IPS-18a (cell line): ENCODE data around the gene EYA2.

ENCODE experiments used
- H3K27ac ChIP-seq: one replicate; pipeline ENCODE4 v1.5.1; 2013; ENCODE audit warnings: low read length
- H3K27me3 ChIP-seq: one replicate; pipeline ENCODE4 v1.6.1; 2013; ENCODE audit warnings: mild to moderate bottlenecking, low read length; ENCODE audit not compliant: control insufficient read depth, insufficient read depth
- H3K36me3 ChIP-seq: one replicate; pipeline ENCODE4 v1.6.1; 2013; ENCODE audit warnings: low read depth, low read length; ENCODE audit not compliant: control insufficient read depth
- H3K4me1 ChIP-seq: one replicate; pipeline ENCODE4 v1.6.1; 2013; ENCODE audit warnings: low read depth, low read length; ENCODE audit not compliant: control insufficient read depth
- H3K4me3 ChIP-seq: one replicate; pipeline ENCODE4 v1.5.1; 2013; ENCODE audit warnings: low read length
- H3K9ac ChIP-seq: one replicate; pipeline ENCODE4 v1.6.1; 2013; ENCODE audit warnings: mild to moderate bottlenecking, low read length, moderate library complexity
- H3K9me3 ChIP-seq: one replicate; pipeline ENCODE4 v1.6.1; 2013; ENCODE audit warnings: low read depth, low read length; ENCODE audit not compliant: control insufficient read depth

EYA2 gene

DNA sequence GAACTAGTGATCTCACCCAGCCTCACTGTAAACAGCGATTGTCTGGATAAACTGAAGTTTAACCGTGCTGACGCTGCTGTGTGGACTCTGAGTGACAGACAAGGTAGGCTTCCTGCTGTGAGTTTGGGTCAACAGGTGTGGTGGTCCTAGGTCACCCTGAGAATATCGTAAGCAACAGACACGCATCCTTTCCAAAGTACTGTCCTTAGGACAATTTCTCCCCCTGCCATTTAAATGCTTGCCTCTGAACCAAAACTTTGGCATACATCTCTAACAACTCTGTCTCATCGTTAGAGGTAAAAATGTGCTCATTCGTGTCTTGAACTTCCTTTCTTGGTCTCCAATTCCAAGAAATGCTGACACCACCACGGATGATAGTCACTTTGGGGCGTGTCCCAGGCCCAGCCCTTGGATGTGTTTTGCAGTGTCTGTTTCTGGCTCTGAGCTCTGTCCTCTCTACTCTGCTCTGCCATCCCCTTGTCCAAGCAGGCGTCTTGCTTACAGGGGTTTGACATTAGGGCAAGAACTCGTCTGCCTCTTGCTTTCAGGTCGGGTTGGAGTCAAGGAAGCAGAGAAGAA is 95.5 kb downstream of the EYA2 start:
- Histone ChIP-seq H3K27me3 (no peaks in the 10 kb centered on the region), H3K9me3 (no peaks in the 10 kb centered on the region), H3K4me3 (no peak overlapping the region), H3K9ac (no peak overlapping the region), H3K27ac (no peak overlapping the region), H3K4me1 (peaks cover 26% of the 10 kb centered on the region), H3K36me3 (no peaks in the 10 kb centered on the region)

DNA sequence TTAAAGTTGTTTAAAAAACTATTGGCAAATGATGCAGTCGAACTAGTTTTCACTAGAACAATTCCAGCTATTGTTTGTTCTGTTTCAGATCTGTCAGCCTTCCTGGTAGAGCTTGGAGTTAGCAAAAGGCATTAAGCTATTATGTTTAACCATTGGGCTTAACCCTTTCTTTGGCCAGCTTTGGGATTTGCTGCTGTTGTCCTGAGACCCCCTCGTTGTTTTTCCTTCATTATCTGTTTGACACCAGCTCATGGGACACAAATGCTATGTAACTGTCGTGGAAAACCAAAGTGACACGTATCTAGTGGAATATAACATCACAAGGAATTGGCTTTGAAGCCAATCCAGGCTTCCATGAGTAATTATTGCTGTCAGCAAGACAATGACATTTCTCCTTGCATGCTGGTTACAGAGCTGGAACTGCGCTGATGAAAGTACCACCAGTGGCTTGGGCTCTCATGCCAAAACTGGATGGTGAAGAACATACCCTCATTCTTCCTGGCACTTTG is 96.0 kb downstream of the EYA2 start:
- no peaks in the 10 kb centered on the region for H3K36me3 ChIP-seq
- no peaks in the 10 kb centered on the region for H3K9me3 ChIP-seq
- H3K27me3 ChIP-seq, result no peaks in the 10 kb centered on the region
- H3K4me1 ChIP-seq, result peaks cover 28% of the 10 kb centered on the region
- H3K4me3 ChIP-seq, result no peak overlapping the region
- H3K9ac ChIP-seq, result no peak overlapping the region
- H3K27ac ChIP-seq, result no peak overlapping the region

DNA sequence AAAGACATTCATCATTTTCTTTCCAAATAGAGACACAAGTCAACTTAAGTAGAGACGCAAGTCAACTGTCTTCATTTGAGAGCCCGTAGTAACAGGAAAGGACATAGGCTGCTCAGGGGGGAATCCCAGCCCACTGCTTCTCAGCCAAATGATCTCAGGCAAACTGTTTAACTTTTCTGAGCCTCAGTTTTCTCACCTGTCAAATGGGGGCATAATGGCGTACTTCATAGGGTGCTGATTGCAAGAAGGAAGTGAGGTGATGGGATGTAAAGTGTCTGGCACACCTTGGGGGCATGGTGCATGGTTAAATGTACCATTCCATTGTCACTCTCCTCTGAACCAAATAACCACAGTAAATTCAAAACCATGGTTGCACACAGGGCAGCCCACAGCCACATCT is 96.5 kb downstream of the EYA2 start:
- Histone ChIP-seq H3K4me3 (no peak overlapping the region), H3K27me3 (no peaks in the 10 kb centered on the region), H3K36me3 (no peaks in the 10 kb centered on the region), H3K9ac (no peak overlapping the region), H3K9me3 (no peaks in the 10 kb centered on the region), H3K27ac (no peak overlapping the region), H3K4me1 (peaks cover 28% of the 10 kb centered on the region)

DNA sequence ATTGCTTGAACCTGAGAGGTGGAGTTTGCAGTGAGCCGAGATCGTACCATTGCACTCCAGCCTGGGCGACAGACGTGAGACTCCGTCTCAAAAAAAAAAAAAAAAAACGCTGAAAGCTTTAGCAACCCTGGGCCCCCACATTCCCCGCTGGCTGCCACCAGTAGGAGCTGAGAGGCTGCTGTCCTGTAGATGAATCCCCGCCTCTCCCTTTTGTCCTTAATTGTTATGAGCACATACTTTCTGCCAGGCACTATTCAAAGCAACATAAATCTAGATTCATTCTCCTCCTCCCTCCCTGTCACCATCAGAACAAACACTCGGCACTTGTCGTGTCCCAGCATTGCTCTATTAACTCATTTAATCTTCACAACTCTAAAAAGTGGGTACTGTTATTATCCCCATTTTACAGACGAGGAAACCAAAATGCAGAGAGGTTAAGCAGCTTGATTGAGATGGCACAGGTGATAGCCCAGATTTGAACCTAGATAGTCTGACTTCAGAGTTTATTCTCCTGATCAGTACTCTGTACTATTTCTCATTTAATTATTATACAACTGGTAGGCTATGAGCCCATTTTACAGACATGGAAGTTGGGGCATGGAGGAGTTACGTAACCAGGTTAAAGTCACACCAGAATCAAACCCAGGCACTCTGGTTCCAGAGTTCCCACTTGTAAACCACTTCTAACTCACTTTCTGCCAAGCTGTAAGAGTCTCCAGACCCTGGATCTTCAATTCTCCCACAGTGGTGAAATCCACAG is 97.4 kb downstream of the EYA2 start:
- no peak overlapping the region for H3K4me3 ChIP-seq
- peaks cover 28% of the 10 kb centered on the region for H3K4me1 ChIP-seq
- H3K36me3 ChIP-seq, result no peaks in the 10 kb centered on the region
- H3K9ac ChIP-seq, result no peak overlapping the region
- H3K27ac ChIP-seq, result no peak overlapping the region
- no peaks in the 10 kb centered on the region for H3K9me3 ChIP-seq
- H3K27me3 ChIP-seq, result no peaks in the 10 kb centered on the region

DNA sequence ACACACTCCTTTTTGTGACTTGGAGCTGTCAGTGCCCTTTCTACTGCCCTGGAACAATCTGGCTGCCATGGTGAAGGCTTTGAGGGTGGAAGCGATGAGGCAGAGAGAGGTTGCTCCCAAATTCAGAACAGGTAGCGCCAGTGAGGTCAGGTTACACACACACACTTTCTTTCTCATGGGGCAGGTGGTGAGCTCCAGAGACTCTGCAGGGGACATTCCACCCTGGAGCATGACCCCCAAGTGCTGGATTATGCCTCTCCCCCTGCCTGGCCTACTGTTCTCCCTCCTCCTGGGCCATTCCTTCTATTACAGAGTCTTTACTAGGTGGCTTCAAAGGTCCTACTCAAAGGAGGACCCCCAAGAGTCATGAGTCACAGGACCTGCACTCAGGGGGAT is 98.0 kb downstream of the EYA2 start:
- H3K4me3 ChIP-seq, result no peak overlapping the region
- H3K36me3 ChIP-seq, result no peaks in the 10 kb centered on the region
- H3K9me3 ChIP-seq, result no peaks in the 10 kb centered on the region
- peaks cover 28% of the 10 kb centered on the region for H3K4me1 ChIP-seq
- no peaks in the 10 kb centered on the region for H3K27me3 ChIP-seq
- no peak overlapping the region for H3K27ac ChIP-seq
- no peak overlapping the region for H3K9ac ChIP-seq

DNA sequence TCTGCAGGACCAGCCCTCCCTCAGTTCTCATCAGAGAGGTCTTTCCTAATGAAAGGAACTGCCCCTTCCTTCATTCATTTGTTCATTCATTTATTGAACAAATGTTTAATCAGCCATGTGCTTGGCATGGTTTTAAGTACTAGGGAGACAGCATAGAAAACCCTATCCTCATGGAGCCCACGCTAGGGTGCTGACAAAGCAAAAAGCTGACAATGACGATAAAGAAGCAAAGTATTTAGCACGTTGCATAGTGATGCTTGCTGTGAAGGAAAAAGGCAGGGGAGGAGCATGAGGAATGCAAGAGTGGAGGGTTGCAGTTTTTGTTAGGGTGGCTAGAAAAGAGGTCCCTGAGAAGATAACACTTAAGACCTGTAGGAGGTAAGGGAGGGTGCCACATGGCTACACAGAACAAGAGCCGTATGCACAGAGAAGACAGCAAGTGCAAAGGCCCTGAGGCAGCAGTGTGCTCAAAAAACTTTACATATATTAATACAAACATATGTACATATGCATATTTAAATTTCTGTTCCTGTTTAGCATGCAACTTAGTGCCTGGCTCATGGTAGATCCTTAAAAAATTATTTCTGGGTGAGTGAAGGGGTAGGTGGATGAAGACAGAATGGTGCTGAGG is 98.9 kb downstream of the EYA2 start:
- Histone ChIP-seq H3K4me1 (peaks cover 31% of the 10 kb centered on the region), H3K4me3 (no peak overlapping the region), H3K9ac (no peak overlapping the region), H3K27ac (no peak overlapping the region), H3K36me3 (no peaks in the 10 kb centered on the region), H3K27me3 (no peaks in the 10 kb centered on the region), H3K9me3 (no peaks in the 10 kb centered on the region)

DNA sequence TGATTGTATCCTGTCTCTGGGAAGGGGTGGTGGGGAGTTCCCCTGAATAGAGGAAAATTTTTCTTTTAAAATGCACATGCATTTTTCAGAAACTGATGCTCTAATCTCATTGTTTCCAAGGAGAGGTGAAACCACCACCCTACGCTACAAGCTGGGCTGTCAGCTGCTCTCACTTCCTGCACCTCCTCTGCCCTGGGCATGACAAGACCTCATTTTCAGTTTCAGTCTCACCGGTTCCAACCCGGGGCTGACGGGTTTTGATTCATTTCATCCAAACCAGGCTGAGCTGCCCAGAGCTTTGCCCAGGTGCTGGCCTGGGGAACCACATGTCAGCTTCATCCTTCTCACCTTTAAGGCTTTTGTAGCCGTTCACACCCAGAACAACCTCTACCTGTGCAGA is 99.7 kb downstream of the EYA2 start:
- H3K9me3 ChIP-seq, result no peaks in the 10 kb centered on the region
- no peak overlapping the region for H3K27ac ChIP-seq
- H3K27me3 ChIP-seq, result no peaks in the 10 kb centered on the region
- H3K9ac ChIP-seq, result no peak overlapping the region
- peaks cover 37% of the 10 kb centered on the region for H3K4me1 ChIP-seq
- no peaks in the 10 kb centered on the region for H3K36me3 ChIP-seq
- H3K4me3 ChIP-seq, result no peak overlapping the region

DNA sequence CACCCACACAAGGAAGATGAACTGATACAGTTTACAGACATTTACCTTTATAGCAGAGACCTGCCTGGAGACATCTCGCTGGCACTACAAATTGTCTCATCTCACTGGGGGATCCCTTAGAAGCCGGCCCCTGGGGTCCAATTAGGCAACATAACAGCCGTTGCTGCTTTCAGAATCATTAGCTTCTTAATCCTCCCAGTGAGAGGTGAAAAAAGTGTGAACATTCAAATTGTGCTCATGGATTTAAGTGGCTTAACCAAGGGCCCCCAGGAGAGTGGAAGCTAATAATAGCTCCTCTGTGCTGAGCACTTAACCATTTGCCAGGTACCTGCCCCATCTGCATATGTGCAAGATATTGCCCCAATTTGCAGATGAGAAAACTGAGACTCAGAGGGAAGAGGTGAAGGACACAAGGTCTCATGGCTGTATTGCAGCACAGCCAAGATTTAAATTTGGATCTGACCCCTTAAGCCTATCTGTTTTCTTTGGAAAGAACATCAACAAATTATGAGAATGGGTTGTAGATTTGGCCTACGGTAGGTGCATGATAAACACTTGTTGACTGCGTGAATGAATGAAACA is 101.0 kb downstream of the EYA2 start:
- no peaks in the 10 kb centered on the region for H3K27me3 ChIP-seq
- H3K4me3 ChIP-seq, result no peak overlapping the region
- no peak overlapping the region for H3K27ac ChIP-seq
- no peak overlapping the region for H3K9ac ChIP-seq
- H3K4me1 ChIP-seq, result peaks cover 27% of the 10 kb centered on the region
- no peaks in the 10 kb centered on the region for H3K36me3 ChIP-seq
- no peaks in the 10 kb centered on the region for H3K9me3 ChIP-seq

DNA sequence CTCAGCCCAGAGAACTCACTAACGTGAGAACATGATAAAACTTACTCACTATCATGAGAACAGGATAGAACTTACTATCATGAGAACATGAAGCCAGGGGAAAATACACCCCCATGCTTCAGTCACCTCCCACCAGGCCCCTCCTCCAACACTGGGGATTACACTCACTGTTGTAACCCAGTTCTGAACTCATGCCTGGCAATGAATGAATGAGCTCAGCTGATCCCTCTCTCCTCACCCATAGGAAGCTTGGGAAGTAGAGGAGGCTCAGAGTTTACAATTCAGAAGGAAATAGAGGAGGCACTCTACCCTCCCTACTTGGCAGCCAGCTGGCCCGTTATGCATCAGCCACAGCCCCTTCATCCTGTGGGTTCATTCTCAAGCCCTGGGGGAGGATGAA is 102.5 kb downstream of the EYA2 start:
- H3K27me3 ChIP-seq, result no peaks in the 10 kb centered on the region

DNA sequence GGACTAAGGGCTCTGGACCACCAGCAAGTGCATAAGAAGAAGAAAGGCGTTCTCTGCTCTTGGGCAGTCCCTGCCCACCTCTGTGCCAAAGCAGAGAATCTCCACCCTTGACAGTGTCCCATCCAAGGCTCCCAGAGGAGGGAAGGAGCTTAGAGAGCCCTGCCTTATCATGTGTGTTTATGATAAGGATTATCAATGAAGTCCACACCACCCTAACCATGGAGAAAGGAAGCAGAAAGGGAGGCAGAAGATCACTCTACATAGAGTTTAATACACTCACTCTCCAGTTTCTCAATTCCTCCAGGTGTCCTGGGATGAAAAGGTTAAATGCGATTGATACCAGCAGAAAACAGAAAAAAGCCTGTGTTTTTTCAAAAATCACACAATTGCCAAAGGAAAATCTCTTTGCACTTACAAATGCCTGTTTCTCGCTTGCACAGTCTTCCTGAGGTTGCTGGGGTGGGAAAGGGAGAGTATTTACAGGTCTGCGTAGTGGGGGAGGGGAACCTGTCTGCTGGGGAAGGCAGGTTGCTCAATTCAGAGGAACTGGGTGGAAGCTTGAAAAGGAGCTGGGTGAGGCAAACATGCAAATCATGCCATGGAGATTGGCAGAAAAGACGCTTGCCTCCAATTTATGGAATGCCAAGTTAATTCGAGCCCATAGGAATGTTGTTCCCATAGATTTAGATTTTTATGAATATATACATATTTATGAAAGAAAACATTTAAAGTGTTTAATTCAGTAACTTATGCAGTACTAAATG is 104.0 kb downstream of the EYA2 start:
- Histone ChIP-seq H3K36me3 (no peaks in the 10 kb centered on the region), H3K27ac (no peak overlapping the region), H3K9me3 (no peaks in the 10 kb centered on the region), H3K27me3 (no peaks in the 10 kb centered on the region), H3K4me1 (peaks cover 11% of the 10 kb centered on the region), H3K4me3 (peak overlapping the region; percentile 22), H3K9ac (no peak overlapping the region)

More for the DNA sequence above, 102.5 kb downstream of the EYA2 start:
- no peak overlapping the region for H3K27ac ChIP-seq
- H3K9me3 ChIP-seq, result no peaks in the 10 kb centered on the region
- H3K4me1 ChIP-seq, result peaks cover 19% of the 10 kb centered on the region
- no peaks in the 10 kb centered on the region for H3K36me3 ChIP-seq
- no peak overlapping the region for H3K4me3 ChIP-seq
- no peak overlapping the region for H3K9ac ChIP-seq

DNA sequence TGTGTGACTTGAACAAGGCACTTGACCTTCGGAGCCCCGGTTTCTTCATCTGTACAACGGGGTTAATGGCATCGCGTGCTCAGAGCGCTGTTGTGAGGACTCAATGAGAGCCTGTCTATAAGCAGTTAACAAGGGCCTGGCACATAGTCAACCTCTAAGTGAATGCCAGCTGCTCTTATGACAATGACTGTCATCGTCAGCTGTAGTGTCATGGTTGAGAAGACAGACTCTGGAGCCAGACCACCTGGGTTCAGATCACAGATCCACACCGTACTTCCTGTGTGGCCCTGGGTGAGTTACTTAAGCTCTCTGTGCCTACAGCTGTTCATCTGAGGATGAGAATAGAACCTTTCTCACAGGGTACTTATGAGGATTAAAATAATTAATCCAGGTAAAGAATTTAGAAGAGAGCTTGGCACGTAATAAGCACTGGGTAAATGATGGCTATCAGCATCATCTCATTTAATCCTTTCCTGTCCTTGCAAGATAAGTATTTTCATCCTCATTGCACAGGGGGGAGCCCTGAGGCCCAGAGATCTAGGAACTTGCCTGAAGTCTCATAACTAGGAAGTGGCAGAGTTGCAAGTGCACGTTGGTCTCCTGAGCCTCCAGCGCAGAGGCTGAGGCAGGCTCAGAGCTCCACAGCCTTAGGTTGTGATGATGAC is 105.3 kb downstream of the EYA2 start:
- Histone ChIP-seq H3K9ac (no peak overlapping the region), H3K36me3 (no peaks in the 10 kb centered on the region), H3K9me3 (no peaks in the 10 kb centered on the region), H3K4me3 (no peak overlapping the region), H3K4me1 (peaks cover 11% of the 10 kb centered on the region), H3K27me3 (no peaks in the 10 kb centered on the region), H3K27ac (no peak overlapping the region)
